ENCODE data around the gene TEX13D.
"Not testable (repeated sequence)": the region's sequence is repeated elsewhere in the genome, so short reads cannot be mapped to it uniquely, and the experiment has no call there.

The TEX13D gene

GRCh38 chrX:124328765-124329164 lies 3.7 kb upstream of the TEX13D start:
- DNase-seq (ENCODE audit: low read depth), result no peak
- no peak for TF ChIP-seq CTCF (IDR thresholded peaks at IDR 0.05; ENCODE audit: low read depth, low read length, missing control alignments)
- H3K4me3 ChIP-seq (ENCODE audit: low read depth, low read length), result no peak overlapping the region

GRCh38 chrX:124333862-124334261 lies 1.4 kb downstream of the TEX13D start:
- H3K4me3 ChIP-seq (ENCODE audit: low read depth, low read length), result no peak overlapping the region
- TF ChIP-seq CTCF (IDR thresholded peaks at IDR 0.05; ENCODE audit: low read depth, low read length, missing control alignments), result no peak
- no peak for DNase-seq (ENCODE audit: low read depth)

GRCh38 chrX:124334555-124334954 lies 2.1 kb downstream of the TEX13D start:
- DNase-seq (ENCODE audit: low read depth); H3K4me3 ChIP-seq (ENCODE audit: low read depth, low read length): not testable (repeated sequence)

GRCh38 chrX:124335598-124335997 lies 3.1 kb downstream of the TEX13D start:
- H3K4me3 ChIP-seq (ENCODE audit: low read depth, low read length), result no peak overlapping the region
- TF ChIP-seq CTCF (IDR thresholded peaks at IDR 0.05; ENCODE audit: low read depth, low read length, missing control alignments), result no peak
- no peak for DNase-seq (ENCODE audit: low read depth)

GRCh38 chrX:124337916-124338315 lies 5.5 kb downstream of the TEX13D start:
- no peak for TF ChIP-seq CTCF (IDR thresholded peaks at IDR 0.05; ENCODE audit: low read depth, low read length, missing control alignments)
- no peak for DNase-seq (ENCODE audit: low read depth)

GRCh38 chrX:124338733-124339514 lies 6.5 kb downstream of the TEX13D start:
- no peak for TF ChIP-seq CTCF (IDR thresholded peaks at IDR 0.05; ENCODE audit: low read depth, low read length, missing control alignments)
- no peak for DNase-seq (ENCODE audit: low read depth)
- no peak overlapping the region for H3K4me3 ChIP-seq (ENCODE audit: low read depth, low read length)

More at GRCh38 chrX:124337916-124338315, 5.5 kb downstream of the TEX13D start:
- no peak overlapping the region for H3K4me3 ChIP-seq (ENCODE audit: low read depth, low read length)

- no peak for TF ChIP-seq CTCF (IDR thresholded peaks at IDR 0.05; ENCODE audit: low read depth, low read length, missing control alignments)
- no peak for DNase-seq (ENCODE audit: low read depth)
- no peak overlapping the region for H3K4me3 ChIP-seq (ENCODE audit: low read depth, low read length)
Measured at GRCh38 chrX:124341396-124342132, 9.1 kb downstream of the TEX13D start.
